Peyer's patch (tissue), 4 donors: Measurements from ENCODE around the gene SIRT5.

Source experiments
- POLR2A ChIP-seq, 2 donors: fragments of 450-650 bp; IDR thresholded peaks; one replicate each; pipeline ENCODE4 v1.5.1; 2017; ENCODE audit warnings: antibody characterized with exemption in 2 of 2, mild to moderate bottlenecking in 2 of 2, moderate library complexity in 2 of 2
- TF ChIP-seq, protein P1 (sequence below), 6 experiments: fragments of 450-650 bp in 4 of 6; fragments of 200-600 bp in 2 of 6; sonication (generic) in 1 of 6; IDR thresholded peaks; one replicate each; pipeline ENCODE4 v1.5.1; 2017 to 2019; ENCODE audit warnings: antibody characterized with exemption in 6 of 6, mild to moderate bottlenecking in 3 of 6, moderate library complexity in 1 of 6

DNA sequence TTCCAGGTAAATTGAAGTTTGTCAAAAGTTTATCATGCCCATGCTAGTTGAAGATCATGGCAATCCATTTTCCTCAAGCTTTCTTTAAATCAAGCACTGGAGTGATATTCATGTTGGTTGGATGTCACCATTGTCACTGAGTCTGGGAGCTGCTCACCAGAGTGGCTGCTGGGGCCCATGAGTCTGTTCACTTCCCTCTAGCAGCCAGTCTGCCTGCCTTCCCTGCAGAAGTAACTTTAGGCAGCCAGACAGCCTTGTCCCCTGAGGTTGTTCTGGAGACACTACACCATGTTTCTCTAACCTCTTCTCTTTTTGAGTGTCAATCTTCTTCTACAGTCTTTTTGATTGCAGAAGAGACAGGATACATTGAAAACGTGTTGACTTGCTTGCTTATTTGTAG lies 5.5 kb downstream of the SIRT5 start:
- TF ChIP-seq, protein P1, sequence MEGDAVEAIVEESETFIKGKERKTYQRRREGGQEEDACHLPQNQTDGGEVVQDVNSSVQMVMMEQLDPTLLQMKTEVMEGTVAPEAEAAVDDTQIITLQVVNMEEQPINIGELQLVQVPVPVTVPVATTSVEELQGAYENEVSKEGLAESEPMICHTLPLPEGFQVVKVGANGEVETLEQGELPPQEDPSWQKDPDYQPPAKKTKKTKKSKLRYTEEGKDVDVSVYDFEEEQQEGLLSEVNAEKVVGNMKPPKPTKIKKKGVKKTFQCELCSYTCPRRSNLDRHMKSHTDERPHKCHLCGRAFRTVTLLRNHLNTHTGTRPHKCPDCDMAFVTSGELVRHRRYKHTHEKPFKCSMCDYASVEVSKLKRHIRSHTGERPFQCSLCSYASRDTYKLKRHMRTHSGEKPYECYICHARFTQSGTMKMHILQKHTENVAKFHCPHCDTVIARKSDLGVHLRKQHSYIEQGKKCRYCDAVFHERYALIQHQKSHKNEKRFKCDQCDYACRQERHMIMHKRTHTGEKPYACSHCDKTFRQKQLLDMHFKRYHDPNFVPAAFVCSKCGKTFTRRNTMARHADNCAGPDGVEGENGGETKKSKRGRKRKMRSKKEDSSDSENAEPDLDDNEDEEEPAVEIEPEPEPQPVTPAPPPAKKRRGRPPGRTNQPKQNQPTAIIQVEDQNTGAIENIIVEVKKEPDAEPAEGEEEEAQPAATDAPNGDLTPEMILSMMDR (IDR thresholded peaks at IDR 0.05), result no peak
- TF ChIP-seq POLR2A (IDR thresholded peaks at IDR 0.05), result no peak
